Epithelial cell of proximal tubule (primary cell): ENCODE results near the gene BEGAIN. TPM values are rescaled to one million over a fixed set of nuclear protein-coding genes. Genes with fewer than 3 reads are reported as not detected.

Experiments used
- DNase-seq: peaks from one replicate; pipeline ENCODE4 v3.0.0-alpha.2; 2011; ENCODE audit warnings: low read depth
- H3K4me3 ChIP-seq: 2 replicates; pipeline ENCODE4 v1.5.1; 2011; ENCODE audit warnings: low read depth, mild to moderate bottlenecking, low read length
- CTCF ChIP-seq: conservative IDR thresholded peaks from 2 replicates; pipeline ENCODE4 v1.5.1; 2012; ENCODE audit warnings: low read depth, mild to moderate bottlenecking, low read length
- total RNA-seq: library from RNA; depleted of rRNA; stranded (reverse); fragments of >200 nt; gene quantifications from 2 replicates; pipeline ENCODE4 v1.2.3, GENCODE V29; 2015

The BEGAIN gene
- total RNA-seq, 1 donor from 2014 or later, result 1.4 TPM

GRCh38 chr14:100570726-100571454 is 16.3 kb downstream of the BEGAIN start:
- no peak for DNase-seq
- H3K4me3 ChIP-seq, result no peak overlapping the region
- TF ChIP-seq CTCF, result no peak

- no peak overlapping the region for H3K4me3 ChIP-seq
- no peak for TF ChIP-seq CTCF
- DNase-seq, result no peak
Measured at GRCh38 chr14:100569734-100570286, 17.4 kb downstream of the BEGAIN start.

- no peak for DNase-seq
- H3K4me3 ChIP-seq, result no peak overlapping the region
- TF ChIP-seq CTCF, result no peak
Measured at GRCh38 chr14:100568998-100569733, 18.1 kb downstream of the BEGAIN start.

- DNase-seq, result no peak
- no peak for TF ChIP-seq CTCF
- no peak overlapping the region for H3K4me3 ChIP-seq
Measured at GRCh38 chr14:100568164-100568997, 18.8 kb downstream of the BEGAIN start.

GRCh38 chr14:100567877-100568163 is 19.4 kb downstream of the BEGAIN start:
- TF ChIP-seq CTCF, result no peak
- no peak for DNase-seq
- no peak overlapping the region for H3K4me3 ChIP-seq

- no peak for TF ChIP-seq CTCF
- DNase-seq, result no peak
- H3K4me3 ChIP-seq, result no peak overlapping the region
Measured at GRCh38 chr14:100567009-100567876, 20.0 kb downstream of the BEGAIN start.
